AML-193 (cell line): ENCODE results near the gene MAFG.
A peak's percentile ranks its signal among the peaks of the same experiment; 100 is the strongest.
"Not testable (repeated sequence)": the region's sequence is repeated elsewhere in the genome, so short reads cannot be mapped to it uniquely, and the experiment has no call there.

Source experiments
- DNase-seq, 2 experiments: peaks; one replicate each; lab custom pipeline; 2025; lab: John Stamatoyannopoulos, UW

MAFG gene

DNA sequence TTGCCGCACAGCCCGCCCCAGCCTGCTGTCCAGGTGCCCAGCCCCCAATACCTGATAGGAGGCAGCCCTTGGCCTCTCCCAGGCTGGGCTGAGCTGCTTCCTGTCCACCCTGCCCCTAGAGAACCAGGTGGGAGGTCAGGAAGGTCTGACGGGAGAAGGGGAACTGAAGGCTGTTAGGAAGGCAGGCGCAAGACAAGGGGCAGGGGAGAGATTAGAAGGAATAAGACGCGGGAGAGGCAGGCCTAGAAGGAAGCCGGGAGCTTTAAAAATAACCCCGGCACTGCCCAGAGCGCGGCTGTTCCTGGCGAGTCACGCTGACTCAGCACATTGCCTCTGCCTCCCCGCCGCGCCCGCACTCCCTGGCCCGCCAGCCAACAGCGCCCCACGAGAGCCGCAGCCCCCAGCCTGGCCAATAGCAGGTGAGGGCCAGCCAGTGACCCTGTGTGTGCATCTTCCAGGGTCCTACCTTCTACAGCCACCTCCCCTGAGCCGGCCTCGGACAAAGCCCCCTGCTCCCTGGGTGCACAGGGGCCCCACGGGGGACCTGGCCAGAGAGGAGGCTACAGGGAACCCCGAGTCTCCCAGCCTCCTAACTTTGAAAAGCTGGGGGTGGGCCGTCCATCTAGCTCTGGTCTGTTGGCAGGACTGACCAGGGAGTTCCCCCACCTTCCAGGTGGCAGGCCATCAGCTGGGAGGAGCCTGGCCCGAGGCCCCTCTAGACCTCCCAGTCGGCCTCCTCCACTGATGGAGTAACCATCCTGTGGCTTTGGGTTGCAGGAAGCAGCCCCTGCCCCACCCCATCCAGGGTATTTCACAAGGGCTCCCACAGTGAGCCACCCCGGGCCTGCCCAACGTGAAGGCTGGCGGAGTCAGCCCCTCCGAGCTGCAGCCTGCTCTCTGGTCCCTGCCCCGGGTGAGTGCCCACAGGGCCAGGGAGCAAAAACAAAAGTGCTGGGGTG, 4.0 kb downstream of the MAFG start:
- peak; percentile 93 to 94 for DNase-seq

- DNase-seq, result no peak
These were observed 4.8 kb downstream of the MAFG start for GRCh38 chr17:81922566-81923301.

- no peak for DNase-seq
These were observed 5.5 kb downstream of the MAFG start for GRCh38 chr17:81921996-81922565.

DNA sequence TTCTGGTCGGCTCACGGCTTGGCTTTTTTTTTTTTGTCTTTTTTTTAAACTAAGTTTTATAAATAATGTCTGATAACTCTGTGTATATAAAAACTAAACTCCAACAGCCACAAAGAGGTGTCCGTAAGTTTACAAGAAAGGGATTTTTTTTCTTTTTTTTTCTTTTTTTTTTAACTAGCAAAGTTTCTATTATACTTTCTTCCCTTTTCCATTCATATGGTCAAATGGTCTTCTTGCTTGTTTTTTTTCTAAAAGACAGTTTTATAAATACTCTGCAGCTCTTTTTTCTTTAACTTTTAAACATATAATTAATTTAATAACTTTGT, 6.0 kb downstream of the MAFG start:
- DNase-seq, result no peak

GRCh38 chr17:81920612-81921536, 6.7 kb downstream of the MAFG start:
- no peak for DNase-seq

DNA sequence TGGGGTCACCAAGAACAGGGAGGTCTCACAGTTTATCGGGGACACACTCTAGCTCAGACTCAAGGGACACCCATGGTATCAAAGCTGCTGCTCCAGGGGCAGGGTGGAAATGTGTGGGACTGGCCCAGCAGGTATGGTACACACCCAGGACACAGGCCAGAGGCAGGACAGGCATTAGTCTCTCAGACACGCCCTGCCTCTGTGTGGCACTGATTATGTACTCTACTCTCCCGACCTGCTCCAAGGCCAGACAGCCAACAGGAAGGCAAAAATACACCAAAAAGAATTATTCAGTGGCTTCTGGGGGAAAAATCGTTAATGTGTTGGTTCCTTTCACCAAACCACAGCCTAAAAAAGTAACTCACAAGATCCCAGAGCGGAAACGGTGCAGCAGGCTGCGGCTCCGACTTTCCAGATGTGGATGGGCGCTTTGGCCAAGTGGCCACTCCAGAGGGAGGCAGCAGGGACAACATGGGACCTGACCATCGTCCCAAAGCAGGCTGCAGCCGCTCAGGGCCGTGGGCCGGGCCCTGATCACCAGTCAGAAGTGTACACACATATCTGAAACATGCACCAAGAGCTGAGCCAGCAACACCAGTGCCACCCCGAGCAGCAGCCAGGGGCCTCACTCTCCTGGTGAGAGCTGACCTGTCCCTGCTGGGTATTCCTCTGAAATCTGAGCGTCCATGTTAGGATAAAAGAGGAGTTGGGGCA, 8.5 kb downstream of the MAFG start:
- no peak for DNase-seq

GRCh38 chr17:81918333-81918669, 9.2 kb downstream of the MAFG start:
- DNase-seq, result not testable (repeated sequence)

- DNase-seq, result peak; percentile 78 to 87
These were observed 9.8 kb downstream of the MAFG start, which contains the start of gene SIRT7 for GRCh38 chr17:81917565-81918332. TSS of gene SIRT7 (minus strand) at chr17:81918176. CDS start at chr17:81918131, 45 bp downstream.

DNA sequence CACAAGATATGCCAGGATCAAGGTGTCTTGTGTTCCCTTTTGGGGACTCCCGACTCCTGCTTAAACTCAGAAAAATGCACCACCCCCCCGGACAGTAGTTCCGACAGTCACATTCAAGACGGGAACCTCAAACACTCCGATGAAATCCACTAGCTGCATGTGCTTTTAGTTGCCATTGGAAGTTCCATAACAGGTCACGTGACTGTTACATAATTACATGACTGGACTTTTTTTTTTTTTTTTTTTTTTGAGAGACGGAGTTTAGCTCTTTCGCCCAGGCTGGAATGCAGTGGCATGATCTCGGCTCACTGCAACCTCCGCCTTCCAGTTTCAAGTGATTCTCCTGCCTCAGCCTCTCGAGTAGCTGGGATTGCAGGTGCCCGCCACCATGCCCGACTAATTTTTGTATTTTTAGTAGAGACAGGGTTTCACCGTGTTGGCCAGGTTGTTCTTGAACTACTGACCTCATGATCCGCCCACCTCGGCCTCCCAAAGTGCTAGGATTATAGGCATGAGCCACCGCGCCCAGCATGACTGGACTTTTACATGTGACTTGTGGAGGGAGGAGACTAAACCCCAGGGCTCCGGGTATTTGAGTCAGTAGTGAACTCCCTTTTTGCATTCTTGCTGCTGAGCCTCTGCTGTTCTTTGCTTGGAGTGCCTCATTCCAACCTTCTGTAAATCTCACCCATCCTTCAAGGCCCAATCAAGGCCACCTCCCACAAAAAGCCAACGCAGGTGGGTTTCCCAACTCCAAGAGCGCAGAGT, 11.1 kb downstream of the MAFG start:
- DNase-seq, result no peak

DNA sequence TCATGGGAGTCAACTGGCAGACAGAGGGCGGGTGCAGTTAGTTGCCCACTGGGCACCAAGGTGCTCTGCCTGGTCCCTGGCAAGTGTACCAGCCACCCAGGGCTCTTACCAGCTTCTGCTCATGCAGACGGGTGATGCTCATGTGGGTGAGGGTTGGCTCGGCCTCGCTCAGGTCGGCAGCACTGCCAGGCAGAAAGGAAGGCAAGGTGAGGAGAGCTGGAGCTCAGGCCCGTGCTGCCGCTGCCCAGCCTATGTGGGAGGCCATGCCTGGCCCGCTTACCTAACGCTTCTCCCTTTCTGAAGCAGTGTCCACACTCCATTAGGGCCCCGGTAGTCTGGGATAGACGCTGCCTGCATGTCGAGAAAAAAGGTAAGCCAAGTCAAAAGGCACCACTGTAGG, 12.2 kb downstream of the MAFG start:
- DNase-seq, result no peak

DNA sequence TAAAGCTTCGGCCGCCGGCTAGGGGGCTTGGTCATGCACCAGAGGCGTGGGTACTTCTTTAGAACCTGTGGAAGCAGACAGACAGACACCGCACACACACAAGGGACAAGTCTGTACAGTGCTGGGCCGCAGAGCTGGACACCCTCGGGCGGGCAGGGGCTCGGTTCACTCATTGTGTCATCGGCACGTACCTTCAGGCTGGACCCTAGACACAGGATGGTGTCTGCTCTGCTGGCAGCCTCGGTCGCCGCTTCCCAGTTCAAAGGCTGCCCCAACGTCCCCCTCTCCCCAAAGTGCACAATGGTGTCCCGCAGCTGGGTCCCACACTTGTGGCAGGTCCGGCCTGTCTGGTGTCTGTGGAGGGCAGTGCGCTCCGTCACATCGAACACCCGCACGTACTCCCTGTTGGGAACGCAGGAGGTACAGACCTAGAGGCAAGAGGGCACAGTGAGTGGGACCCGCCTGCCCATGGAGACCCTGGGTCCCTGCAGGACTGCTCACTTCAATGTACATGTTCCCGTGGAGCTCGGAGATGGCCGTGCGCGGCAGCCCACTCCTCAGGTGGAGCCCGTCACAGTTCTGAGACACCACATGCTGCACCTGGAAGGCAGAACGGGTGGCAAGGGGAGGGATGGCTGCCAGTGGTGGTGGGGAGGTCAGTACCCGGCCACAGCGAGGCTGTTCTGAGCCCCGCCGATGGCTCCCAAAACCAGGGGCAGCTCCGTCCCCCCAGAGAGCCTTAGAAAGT, 13.3 kb downstream of the MAFG start:
- no peak for DNase-seq

GRCh38 chr17:81913394-81914102, 14.0 kb downstream of the MAFG start:
- no peak for DNase-seq

- no peak for DNase-seq
These were observed 14.9 kb downstream of the MAFG start for GRCh38 chr17:81912441-81913309.

- no peak for DNase-seq
These were observed 15.6 kb downstream of the MAFG start for GRCh38 chr17:81911969-81912368.

- peak; percentile 76 for DNase-seq
These were observed 16.1 kb downstream of the MAFG start, which contains the start of gene PCYT2 for GRCh38 chr17:81911277-81911961. TSS of gene PCYT2 (minus strand) at chr17:81911399. CDS start at chr17:81911355, 44 bp downstream.

DNA sequence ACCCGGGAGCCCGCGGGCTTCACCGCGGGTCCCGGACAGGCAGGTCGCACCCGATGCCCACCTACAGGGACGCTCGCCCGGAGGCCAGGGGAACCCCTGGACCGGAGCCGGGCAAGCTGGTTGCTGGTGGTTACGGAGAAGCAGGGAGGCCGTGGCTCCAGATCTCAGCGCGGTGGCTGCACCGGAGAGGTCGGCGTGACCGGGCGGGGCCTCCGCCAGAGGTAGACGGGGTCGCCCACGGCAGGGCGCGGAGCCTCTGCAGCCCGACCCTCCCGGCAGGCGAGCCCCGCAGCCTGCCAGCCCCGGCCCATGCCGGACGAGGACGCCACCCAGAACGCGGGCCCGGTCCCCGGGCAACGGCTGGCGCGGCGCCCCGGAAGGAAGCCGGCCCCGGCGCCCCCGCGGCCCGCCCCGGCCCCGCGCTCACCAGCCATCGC, 16.7 kb downstream of the MAFG start:
- no peak for DNase-seq
